ENCODE results near the gene KCNJ9.

KCNJ9 gene

GRCh38 chr1:160127865-160128523, 46.7 kb downstream of the KCNJ9 start:
- no peak for DNase-seq

GRCh38 chr1:160128636-160129035, 47.3 kb downstream of the KCNJ9 start:
- no peak for DNase-seq

GRCh38 chr1:160129046-160129445, 47.7 kb downstream of the KCNJ9 start:
- DNase-seq, result no peak

DNA sequence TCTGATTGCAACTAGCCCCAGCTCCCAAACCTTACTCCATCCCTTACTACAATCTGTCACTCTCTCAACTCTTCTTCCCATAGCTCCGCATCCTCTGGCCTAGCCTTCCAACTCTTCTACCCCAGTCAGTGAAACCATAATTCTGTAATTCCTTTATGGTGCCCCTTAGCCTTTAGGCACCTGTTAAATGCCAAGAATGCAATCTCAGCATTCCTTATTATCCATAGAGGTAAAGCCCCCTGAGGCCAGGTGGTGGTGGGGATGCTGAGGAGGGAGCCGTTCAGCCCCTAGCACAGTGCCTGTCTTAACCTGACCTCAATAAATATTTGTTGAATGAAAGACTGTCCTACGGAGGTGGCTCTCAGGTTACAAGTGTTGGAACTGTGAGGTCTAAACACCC, 48.2 kb downstream of the KCNJ9 start:
- DNase-seq, result no peak

GRCh38 chr1:160129966-160130365, 48.6 kb downstream of the KCNJ9 start:
- DNase-seq, result no peak

GRCh38 chr1:160130486-160130885, 49.1 kb downstream of the KCNJ9 start:
- no peak for DNase-seq

DNA sequence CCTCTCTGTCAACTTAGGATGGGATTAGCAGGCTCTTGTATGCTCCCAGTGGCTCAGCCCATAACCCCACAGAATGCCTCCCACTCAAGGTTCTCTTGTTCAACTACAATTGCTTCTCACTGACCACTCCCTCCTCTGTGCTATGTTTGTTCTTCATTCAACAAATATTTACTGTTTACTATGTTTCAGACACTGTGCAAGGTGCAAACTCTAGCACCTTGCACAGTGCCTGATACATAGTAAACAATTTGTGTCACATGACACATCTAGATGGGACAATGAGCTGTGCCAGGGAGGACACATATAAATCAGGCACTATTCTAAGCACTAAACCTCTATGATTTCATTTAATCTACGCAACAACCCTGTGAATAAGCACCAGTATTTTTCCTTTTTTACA, 49.6 kb downstream of the KCNJ9 start:
- no peak for DNase-seq

DNA sequence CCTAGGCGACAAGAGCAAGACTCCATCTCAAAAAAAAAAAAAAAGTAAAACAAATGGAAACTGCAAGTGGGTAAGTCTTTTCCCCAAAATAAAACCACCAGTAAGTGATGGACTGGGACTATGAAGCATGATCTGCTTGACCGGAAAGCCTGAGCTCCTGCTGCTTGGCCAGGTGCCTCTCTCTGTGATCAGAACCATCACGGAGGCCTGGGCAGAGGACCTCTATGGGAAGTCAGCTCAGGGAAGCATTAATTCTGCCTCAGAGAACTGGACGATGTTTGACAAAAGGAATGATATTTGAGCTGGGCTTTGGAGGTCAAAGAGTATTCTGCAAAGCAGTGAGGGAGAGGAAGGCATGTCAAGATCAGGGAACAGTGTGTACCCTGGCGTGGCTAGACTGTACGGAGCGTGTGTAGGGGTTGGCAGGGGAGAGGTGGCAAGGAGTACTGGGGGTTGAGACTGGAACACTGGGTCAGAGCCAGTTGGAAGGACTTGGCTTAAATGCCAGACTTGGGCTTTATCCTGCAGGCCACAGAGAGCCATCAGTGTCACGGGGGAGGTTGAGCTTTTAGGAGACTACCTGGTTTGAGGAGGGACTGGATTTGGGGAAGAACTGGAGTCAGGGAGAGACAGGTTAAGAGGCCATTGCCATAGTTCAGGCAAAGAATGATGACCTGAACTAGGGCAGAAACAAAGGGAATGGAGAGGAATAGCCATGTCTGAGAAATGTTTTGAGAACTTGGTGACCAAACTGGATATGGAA, 50.6 kb downstream of the KCNJ9 start:
- DNase-seq, result no peak

DNA sequence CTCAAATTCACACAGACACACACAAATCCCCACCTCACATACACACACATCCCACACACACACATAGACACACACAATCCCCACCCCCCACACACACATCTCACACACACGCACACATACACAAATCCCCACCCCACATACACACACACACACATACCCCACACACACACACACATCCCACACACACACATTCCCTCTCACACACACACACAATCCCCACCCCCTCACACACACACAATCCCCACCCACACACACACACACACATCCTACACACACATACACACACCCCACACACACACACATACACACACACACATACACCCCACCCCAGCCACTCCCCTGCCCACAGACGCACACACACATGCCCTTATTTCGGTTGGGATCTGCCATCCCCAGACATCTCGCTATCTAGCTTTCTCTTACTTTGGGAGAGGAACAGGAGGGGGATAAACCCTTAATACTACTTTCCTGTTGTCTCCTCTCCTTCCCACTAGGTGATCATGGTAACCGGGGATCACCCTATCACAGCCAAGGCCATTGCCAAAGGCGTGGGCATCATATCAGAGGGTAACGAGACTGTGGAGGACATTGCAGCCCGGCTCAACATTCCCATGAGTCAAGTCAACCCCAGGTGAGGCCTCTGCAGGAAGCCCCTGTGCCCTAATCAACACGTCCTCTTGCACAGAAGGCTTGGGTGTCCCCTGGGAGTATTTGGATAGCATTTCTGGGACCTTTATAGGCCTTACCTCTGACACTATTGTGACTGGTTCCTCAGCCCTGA, 52.8 kb downstream of the KCNJ9 start:
- DNase-seq, result no peak

DNA sequence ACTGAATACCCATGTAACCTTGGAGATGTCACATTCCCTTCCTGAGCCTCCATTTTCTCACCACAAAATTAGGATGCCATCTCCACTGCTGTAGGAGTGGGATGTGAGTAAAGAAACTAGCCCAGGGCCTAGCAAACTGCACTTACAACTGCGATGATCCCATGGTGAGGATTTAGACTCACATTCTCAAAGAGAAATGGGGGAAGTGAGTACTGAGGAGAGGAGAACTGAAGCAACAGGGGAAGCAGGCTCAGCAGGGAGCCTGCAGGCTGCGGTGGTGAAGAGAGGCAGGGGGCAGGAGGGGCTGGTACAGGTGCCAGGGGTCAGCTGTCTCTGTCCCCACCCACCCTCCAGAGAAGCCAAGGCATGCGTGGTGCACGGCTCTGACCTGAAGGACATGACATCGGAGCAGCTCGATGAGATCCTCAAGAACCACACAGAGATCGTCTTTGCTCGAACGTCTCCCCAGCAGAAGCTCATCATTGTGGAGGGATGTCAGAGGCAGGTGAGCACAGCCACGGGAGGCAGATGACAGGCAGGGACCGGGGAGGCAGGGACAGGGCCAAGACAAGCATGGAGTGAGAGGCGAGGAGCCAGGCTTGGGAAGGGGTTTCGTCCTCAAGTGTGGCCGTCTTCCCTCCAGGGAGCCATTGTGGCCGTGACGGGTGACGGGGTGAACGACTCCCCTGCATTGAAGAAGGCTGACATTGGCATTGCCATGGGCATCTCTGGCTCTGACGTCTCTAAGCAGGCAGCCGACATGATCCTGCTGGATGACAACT, 53.6 kb downstream of the KCNJ9 start:
- DNase-seq, result no peak

DNA sequence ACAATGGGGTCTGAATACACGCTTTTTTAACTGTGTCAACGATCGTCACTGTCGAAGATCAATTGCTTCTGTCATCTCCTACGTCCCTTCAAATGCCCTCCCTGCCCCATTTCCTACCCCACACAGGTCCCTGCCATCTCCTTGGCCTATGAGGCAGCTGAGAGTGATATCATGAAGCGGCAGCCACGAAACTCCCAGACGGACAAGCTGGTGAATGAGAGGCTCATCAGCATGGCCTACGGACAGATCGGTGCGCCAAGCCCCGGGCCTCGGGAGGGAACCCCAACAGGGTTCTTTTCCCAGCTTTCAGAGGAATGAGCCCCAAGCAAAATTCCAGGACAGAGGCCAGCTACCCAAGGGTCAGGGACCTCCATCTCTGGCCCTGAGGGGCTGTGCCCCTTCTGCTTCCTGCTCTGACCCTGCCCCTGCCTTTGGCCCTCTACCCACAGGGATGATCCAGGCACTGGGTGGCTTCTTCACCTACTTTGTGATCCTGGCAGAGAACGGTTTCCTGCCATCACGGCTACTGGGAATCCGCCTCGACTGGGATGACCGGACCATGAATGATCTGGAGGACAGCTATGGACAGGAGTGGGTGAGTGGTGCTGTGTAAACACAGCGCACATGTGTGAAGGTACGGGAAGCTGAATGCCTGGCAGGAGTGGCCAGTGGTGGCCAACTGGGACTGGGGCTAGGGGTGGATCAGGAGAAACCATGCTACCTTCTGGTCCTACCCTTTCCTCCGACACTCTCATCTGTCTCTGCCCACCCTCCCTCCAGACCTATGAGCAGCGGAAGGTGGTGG, 55.0 kb downstream of the KCNJ9 start:
- no peak for DNase-seq

DNA sequence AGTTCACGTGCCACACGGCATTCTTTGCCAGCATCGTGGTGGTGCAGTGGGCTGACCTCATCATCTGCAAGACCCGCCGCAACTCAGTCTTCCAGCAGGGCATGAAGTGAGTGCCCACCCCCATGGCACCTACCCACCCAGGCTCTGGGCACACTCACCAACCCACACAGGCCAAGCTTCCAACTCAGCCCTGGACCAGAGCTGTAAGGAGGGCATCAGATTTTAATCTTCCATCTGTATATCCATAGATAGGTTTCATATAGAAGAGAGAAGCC, 55.5 kb downstream of the KCNJ9 start:
- DNase-seq, result no peak

DNA sequence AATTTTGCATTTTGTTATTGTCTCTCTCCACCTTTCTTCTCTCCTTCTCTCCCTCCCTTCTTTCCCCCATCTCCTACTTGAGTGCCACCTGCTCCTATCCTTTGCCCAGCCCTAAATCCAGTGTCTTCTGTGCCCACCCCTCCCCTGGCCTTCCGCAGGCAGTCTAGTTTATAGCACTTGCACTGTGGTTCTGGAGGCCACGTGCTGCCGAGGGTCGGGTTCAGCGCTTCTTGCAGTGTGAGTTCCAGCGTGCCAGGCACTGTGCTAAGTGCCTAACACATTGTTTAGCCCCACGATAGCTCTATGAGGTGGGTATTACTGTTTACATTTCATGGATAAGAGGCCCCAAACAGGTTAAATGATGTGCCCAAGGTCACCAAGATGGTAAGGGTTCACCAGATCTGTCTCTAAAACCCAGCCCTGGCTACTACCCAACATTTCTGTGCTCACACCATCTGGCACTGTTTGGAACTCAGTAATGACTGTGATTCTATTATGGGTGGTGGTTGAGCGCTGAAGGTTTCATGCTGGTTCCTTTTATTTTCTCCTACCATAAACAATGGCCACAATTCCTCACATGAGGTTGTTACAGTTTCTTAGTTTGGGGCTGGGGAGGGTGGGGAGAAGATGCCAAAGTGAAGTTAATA, 56.0 kb downstream of the KCNJ9 start:
- DNase-seq, result no peak

GRCh38 chr1:160139840-160140239, 58.5 kb downstream of the KCNJ9 start:
- DNase-seq, result no peak
